HG03097 (cell line): ENCODE data around the gene PEX12.
"Not testable (repeated sequence)": the region's sequence is repeated elsewhere in the genome, so short reads cannot be mapped to it uniquely, and the experiment has no call there.

Experiments used
- ATAC-seq: cut with Tn5 transposase; IDR thresholded peaks from one replicate; pipeline ENCODE4 v1.9.1; 2021; ENCODE audit not compliant: unreplicated experiment, low FRiP score

The PEX12 gene

GRCh38 chr17:35539659-35540026 is 38.7 kb downstream of the PEX12 start:
- ATAC-seq = no peak

DNA sequence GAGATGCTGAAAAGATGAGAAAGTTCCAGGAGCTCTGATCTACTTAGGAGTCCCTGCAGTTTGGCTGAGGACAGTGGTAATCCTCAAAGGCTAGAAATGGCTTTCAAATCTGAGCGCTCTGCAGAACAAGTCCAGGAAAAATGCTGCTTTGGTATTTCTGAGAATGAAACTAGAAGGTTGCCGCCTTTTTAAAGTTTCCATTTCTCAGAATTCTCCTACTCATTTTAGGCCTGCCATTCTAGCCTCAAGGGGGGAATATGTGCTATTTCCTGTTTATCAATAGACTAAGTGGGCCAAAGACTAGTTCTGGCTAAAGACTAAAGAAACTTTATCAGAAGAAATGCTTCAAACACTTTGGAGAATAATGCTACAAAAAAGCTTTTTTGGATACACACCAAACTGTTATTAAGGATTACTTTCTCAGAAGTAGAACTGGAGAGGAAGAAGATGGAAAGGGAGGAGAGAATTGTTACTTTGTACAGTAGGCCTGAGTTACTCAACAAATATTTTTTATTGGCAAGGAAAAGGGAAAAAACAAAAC is 40.7 kb downstream of the PEX12 start, which contains the start of gene SLFN12L:
SLFN12L (minus strand) TSS at position 78 of the 541 bp plus-strand sequence. CDS start 15,314 bp downstream, outside the sequence.
- no peak for ATAC-seq

DNA sequence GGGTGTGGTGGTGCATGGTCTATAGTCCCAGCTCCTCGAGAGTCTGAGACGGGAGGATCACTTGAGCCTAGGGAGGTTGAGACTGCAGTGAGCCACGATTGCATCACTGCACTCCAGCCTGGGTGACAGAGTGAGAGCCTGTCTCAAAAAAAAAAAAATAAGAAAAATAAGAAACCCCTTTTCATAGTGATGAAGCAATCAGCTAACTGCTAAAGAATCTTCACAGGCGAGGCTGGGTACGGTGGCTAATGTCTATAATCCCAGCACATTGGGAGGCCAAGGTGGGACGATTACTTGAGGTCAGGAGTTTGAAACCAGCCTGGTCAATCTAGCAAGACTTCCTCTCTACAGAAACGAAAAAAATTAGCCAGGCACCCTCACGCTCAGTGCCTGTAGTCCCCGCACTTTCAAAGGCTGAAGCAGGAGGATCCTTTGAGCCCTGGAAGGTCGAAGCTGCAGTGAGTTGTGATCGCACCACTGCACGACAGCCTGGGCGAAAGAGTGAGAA is 41.7 kb downstream of the PEX12 start:
- ATAC-seq = no peak

DNA sequence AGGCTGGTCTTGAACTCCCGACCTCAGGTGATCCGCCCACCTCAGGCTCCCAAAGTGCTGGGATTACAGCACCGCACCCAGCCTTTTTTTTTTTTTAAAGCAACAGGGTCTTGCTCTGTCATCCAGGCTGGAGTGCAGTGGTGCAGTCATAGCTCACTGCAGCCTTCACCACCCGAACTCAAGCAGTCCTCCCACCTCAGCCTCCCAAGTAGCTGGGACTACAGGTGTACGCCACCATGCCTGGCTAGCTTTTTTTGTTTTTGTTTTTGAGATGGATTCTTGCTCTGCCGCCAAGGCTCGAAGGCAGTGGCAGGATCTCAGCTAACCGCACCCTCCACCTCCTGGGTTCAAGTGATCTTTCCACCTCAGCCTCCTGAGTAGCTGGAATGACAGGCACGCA is 43.0 kb downstream of the PEX12 start:
- ATAC-seq = not testable (repeated sequence)

DNA sequence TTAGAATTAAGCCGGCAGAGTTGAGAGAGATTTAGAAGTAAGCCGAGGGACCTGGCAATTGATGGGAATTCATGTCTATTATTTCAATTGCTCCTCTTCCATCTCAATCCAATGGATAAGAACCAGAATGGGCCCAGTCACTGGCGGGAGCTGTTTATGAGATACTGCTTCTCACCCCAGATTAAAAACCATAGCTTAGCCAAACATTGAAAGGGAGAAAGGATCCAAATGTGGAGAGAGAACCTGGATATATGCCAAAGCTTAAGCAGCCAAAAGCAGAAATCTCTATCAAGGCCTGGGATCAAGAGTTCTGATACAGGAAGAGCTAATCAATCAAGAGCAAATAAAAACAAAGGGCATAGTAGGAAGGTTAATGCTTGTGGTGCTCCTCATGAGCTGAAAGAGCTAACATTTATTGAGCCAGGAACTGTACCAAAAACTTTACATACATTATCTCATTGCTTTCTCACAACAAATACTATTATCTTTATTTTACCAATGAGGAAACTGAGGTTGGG is 43.7 kb downstream of the PEX12 start:
- ATAC-seq = no peak

GRCh38 chr17:35531160-35531559 is 47.2 kb downstream of the PEX12 start:
- no peak for ATAC-seq

DNA sequence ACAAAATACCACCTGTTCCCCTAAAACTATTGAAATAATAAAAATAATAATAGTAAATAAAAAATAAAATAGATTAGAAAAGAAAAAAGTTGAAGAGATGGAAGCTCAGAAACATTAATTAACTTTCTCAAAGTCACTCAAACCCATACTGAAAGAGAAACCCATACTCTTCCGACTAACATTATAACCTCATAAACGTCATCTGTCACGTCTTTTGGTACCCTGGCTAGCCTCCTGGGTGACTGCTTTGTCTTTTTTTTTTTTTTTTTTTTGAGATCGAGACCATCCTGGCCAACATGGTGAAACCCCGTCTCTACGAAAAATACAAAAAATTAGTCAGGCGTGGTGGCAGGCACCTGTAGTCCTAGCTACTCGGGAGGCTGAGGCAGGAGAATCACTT is 48.5 kb downstream of the PEX12 start:
- ATAC-seq = no peak

DNA sequence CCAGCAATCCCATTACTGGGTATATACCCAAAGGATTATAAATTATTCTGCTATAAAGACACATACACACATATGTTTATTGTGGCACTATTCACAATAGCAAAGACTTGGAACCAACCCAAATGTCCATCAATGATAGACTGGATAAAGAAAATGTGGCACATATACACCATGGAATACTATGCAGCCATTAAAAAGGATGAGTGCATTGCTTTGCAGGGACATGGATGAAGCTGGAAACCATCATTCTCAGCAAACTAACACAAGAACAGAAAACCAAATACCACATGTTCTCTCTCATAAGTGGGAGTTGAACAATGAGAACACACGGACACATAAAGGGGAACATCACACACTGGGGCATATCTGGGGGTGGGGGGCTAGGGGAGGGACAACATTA is 49.0 kb downstream of the PEX12 start:
- not testable (repeated sequence) for ATAC-seq
